A673 (cell line): ENCODE results near the gene PIEZO1. TPM values are rescaled to one million over a fixed set of nuclear protein-coding genes. Genes with fewer than 3 reads are reported as not detected.

Experiments
- BruUV-seq: library from RNA; stranded (reverse); fragments of 400-500 nt; replicated peaks from 2 replicates; lab custom pipeline; 2021; lab: Mats Ljungman, UMichigan
- CTCF ChIA-PET: fragments of 300-600 bp; sonication (Branson Sonifier 250); formaldehyde crosslinking; loops from one replicate; lab custom pipeline; 2022; ENCODE audit warnings: antibody characterized with exemption; lab: Charles Lee
- POLR2A ChIA-PET: fragments of 300-600 bp; sonication (Branson Sonifier 250); formaldehyde crosslinking; loops from one replicate; lab custom pipeline; 2022; ENCODE audit warnings: antibody characterized with exemption; ENCODE audit not compliant: low non-redundant PET; lab: Charles Lee
- DNase-seq: peaks from one replicate; pipeline ENCODE4 v3.0.0-alpha.2; 2015; ENCODE audit warnings: low spot score
- H3K27ac ChIP-seq: fragments of 200-600 bp; sonication (generic); 2 replicates; pipeline ENCODE4 v1.5.1; 2016; ENCODE audit warnings: mixed run types, low read depth, mild to moderate bottlenecking, mixed read lengths, antibody characterized with exemption, low read length; ENCODE audit not compliant: poor library complexity, severe bottlenecking
- H3K27me3 ChIP-seq: fragments of 200-600 bp; sonication (generic); replicated peaks from 2 replicates; pipeline ENCODE4 v1.6.1; 2017; ENCODE audit warnings: mixed run types, low read depth, mild to moderate bottlenecking, mixed read lengths, antibody characterized with exemption, low read length; ENCODE audit not compliant: insufficient read depth, poor library complexity
- H3K36me3 ChIP-seq: fragments of 200-600 bp; sonication (generic); 2 replicates; pipeline ENCODE4 v1.6.1; 2016; ENCODE audit warnings: mixed run types, mild to moderate bottlenecking, mixed read lengths, antibody characterized with exemption, low read length; ENCODE audit not compliant: insufficient read depth, poor library complexity, severe bottlenecking
- H3K4me1 ChIP-seq: fragments of 200-600 bp; sonication (generic); 2 replicates; pipeline ENCODE4 v1.6.1; 2017; ENCODE audit warnings: mixed run types, mild to moderate bottlenecking, mixed read lengths, antibody characterized with exemption, low read length; ENCODE audit not compliant: insufficient read depth, poor library complexity, severe bottlenecking
- H3K4me3 ChIP-seq: fragments of 200-600 bp; sonication (generic); 2 replicates; pipeline ENCODE4 v1.5.1; 2016; ENCODE audit warnings: low read depth, mixed run types, mild to moderate bottlenecking, mixed read lengths, low read length; ENCODE audit not compliant: poor library complexity, severe bottlenecking
- H3K9me3 ChIP-seq: fragments of 200-600 bp; sonication (generic); 2 replicates; pipeline ENCODE4 v1.6.1; 2016; ENCODE audit warnings: mixed run types, low read depth, mild to moderate bottlenecking, mixed read lengths, antibody characterized with exemption, low read length; ENCODE audit not compliant: poor library complexity, severe bottlenecking
- CTCF ChIP-seq: fragments of 300-800, 200-600 bp; sonication (generic); conservative IDR thresholded peaks from 2 replicates; pipeline ENCODE4 v1.5.1; 2017; ENCODE audit warnings: low read depth, mild to moderate bottlenecking, antibody characterized with exemption, low read length, moderate library complexity, mixed read lengths
- EZH2 ChIP-seq: fragments of 200-600 bp; sonication (generic); IDR thresholded peaks from 2 replicates; pipeline ENCODE4 v1.6.1; 2017; ENCODE audit warnings: borderline replicate concordance, low read depth, mild to moderate bottlenecking, mixed read lengths, antibody characterized with exemption, low read length; ENCODE audit not compliant: poor library complexity, severe bottlenecking
- intact Hi-C: fragments of 100-400 bp; cut with micrococcal nuclease; formaldehyde crosslinking; loops from one replicate; pipeline ENCODE4 v1.10.0; 2022; ENCODE audit not compliant: unreplicated experiment
- total RNA-seq: library from RNA; stranded (reverse); gene quantifications from 2 replicates; pipeline ENCODE4 v1.2.3, GENCODE V29; 2021

The PIEZO1 gene
- total RNA-seq, 1 experiment from 2014 or later, result 174 TPM

GRCh38 chr16:88764080-88764479, 20.9 kb downstream of the PIEZO1 start:
- POLR2A ChIA-PET, result no interaction called here
- H3K4me1 ChIP-seq, result peaks cover 16% of the 10 kb centered on the region
- CTCF ChIA-PET, result no interaction called here
- H3K27ac ChIP-seq, result no peak overlapping the region
- no TSS peak for BruUV-seq
- intact Hi-C loops, result no loop called here
- no peak for TF ChIP-seq EZH2
- TF ChIP-seq CTCF, result no peak
- no peak overlapping the region for H3K4me3 ChIP-seq
- H3K9me3 ChIP-seq, result no peaks in the 10 kb centered on the region
- H3K27me3 ChIP-seq, result no peaks in the 10 kb centered on the region
- H3K36me3 ChIP-seq, result peaks cover 4% of the 10 kb centered on the region
- DNase-seq, result no peak

DNA sequence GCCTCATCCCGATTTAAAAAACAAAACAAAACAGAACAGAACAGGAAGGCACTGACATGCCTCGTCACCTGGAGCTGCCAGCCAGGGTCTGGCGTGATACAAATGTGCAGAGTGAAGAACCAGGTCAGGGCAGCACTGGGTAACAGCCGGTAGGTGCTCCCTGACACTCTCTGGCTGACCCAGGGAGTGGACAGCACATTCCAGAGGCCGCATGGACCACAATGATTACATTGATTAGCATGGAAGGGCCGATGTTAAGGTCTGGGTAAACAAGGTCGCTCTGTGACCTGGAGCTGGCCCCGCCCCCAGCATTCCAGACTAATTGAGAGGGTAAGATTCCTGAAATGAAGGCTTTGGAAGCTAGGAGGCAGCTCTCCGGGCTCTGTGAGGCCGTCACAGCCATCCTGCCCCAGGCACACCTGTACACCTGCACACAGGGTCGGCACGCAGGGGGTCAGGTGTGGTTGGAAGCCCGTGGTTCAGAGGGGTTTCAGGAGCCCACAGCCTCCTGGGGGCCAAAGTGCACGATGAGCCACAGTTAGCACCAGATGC, 21.4 kb downstream of the PIEZO1 start:
- peaks cover 4% of the 10 kb centered on the region for H3K36me3 ChIP-seq
- intact Hi-C loops, result no loop called here

DNA sequence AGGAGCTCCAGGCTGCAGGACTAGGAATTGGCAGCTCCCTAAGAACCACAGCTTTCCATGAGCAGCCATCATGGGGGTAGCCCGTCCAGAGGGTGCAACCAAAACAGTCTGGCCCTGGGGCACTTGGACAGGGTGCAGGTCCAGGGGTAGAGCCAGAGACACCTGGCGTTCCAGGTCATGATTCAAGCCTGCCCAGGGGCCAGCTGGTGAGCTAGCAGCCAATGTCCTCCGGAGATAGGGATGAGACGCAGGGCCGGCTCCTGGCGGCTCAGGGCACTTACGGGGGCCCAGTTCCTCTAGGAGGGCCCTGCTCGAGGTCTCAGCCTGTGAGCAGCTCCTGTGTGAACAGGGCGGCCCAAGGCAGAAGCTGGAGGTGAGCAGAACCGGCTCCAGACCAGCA, 22.1 kb downstream of the PIEZO1 start:
- intact Hi-C loops, result no loop called here
- Histone ChIP-seq H3K27me3 (no peaks in the 10 kb centered on the region), H3K4me3 (no peak overlapping the region), H3K4me1 (peaks cover 6% of the 10 kb centered on the region), H3K9me3 (no peaks in the 10 kb centered on the region), H3K36me3 (peaks cover 4% of the 10 kb centered on the region), H3K27ac (no peak overlapping the region)
- no peak for TF ChIP-seq CTCF
- TF ChIP-seq EZH2, result no peak
- DNase-seq, result no peak
- no TSS peak for BruUV-seq
- POLR2A ChIA-PET, result no interaction called here
- CTCF ChIA-PET, result no interaction called here

More for the DNA sequence above, 21.4 kb downstream of the PIEZO1 start:
- no peaks in the 10 kb centered on the region for H3K9me3 ChIP-seq
- H3K27ac ChIP-seq, result no peak overlapping the region
- POLR2A ChIA-PET, result no interaction called here
- BruUV-seq, result no TSS peak
- DNase-seq, result no peak
- H3K4me3 ChIP-seq, result no peak overlapping the region
- TF ChIP-seq CTCF (no peak), EZH2 (no peak)
- peaks cover 12% of the 10 kb centered on the region for H3K4me1 ChIP-seq
- no peaks in the 10 kb centered on the region for H3K27me3 ChIP-seq
- CTCF ChIA-PET, result no interaction called here
